Tibial artery (tissue), 4 donors: Measurements from ENCODE around the gene SPSB1.

Experiments
- DNase-seq, 2 donors: peaks; one replicate each; pipeline ENCODE4 v3.0.0-alpha.2; 2019
- H3K27ac ChIP-seq, 2 donors: fragments of 200-600 bp; sonication (generic) in 1 of 2; 1 replicate in 1 of 2; 2 replicates in 1 of 2; pipeline ENCODE4 v1.5.1; 2018 to 2019; ENCODE audit warnings: mild to moderate bottlenecking in 1 of 2
- H3K27me3 ChIP-seq, 2 donors: fragments of 200-600 bp; sonication (generic) in 1 of 2; one replicate each; pipeline versions ENCODE4 v1.5.1 to v1.6.0; 2016 to 2019
- H3K36me3 ChIP-seq, 3 donors: fragments of 200-600 bp; sonication (generic) in 2 of 3; one replicate each; pipeline ENCODE4 v1.5.1; 2016 to 2019; ENCODE audit warnings: mild to moderate bottlenecking in 2 of 3
- H3K4me1 ChIP-seq, 4 donors: fragments of 200-600 bp; sonication (generic) in 2 of 4; 1 replicate in 3 of 4; 2 replicates in 1 of 4; pipeline ENCODE4 v1.5.1; 2016 to 2019
- H3K4me3 ChIP-seq, 2 donors: fragments of 200-600 bp; sonication (generic) in 1 of 2; 1 replicate in 1 of 2; 2 replicates in 1 of 2; pipeline ENCODE4 v1.5.1; 2018 to 2019; ENCODE audit warnings: mild to moderate bottlenecking in 2 of 2
- H3K9me3 ChIP-seq, 3 donors: fragments of 200-600 bp; sonication (generic) in 1 of 3; one replicate each; pipeline ENCODE4 v1.5.1; 2016 to 2019
- intact Hi-C: fragments of 100-400 bp; cut with DNase I; formaldehyde crosslinking; loops from one replicate; pipeline ENCODE4 v1.15.0; 2023; ENCODE audit warnings: low total_unique reads
- TF ChIP-seq, protein P1 (sequence below), 2 experiments: fragments of 200-600 bp in 1 of 2; fragments of 450-650 bp in 1 of 2; IDR thresholded peaks; one replicate each; pipeline ENCODE4 v1.5.1; 2017 to 2019; ENCODE audit warnings: antibody characterized with exemption in 2 of 2, mild to moderate bottlenecking in 1 of 2, moderate library complexity in 1 of 2

Gene SPSB1

GRCh38 chr1:9309991-9310390 lies 17.3 kb downstream of the SPSB1 start:
- no peaks in the 10 kb centered on the region for H3K9me3 ChIP-seq
- H3K4me3 ChIP-seq = no peak overlapping the region
- TF ChIP-seq, protein P1, sequence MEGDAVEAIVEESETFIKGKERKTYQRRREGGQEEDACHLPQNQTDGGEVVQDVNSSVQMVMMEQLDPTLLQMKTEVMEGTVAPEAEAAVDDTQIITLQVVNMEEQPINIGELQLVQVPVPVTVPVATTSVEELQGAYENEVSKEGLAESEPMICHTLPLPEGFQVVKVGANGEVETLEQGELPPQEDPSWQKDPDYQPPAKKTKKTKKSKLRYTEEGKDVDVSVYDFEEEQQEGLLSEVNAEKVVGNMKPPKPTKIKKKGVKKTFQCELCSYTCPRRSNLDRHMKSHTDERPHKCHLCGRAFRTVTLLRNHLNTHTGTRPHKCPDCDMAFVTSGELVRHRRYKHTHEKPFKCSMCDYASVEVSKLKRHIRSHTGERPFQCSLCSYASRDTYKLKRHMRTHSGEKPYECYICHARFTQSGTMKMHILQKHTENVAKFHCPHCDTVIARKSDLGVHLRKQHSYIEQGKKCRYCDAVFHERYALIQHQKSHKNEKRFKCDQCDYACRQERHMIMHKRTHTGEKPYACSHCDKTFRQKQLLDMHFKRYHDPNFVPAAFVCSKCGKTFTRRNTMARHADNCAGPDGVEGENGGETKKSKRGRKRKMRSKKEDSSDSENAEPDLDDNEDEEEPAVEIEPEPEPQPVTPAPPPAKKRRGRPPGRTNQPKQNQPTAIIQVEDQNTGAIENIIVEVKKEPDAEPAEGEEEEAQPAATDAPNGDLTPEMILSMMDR (IDR thresholded peaks at IDR 0.05) = no peak
- H3K4me1 ChIP-seq = peaks cover 0 to 100% (median 91%) of the 10 kb centered on the region in 4 donors
- no peaks in the 10 kb centered on the region for H3K36me3 ChIP-seq
- peak overlapping the region; percentile 13 to 81 for H3K27ac ChIP-seq
- intact Hi-C loops = no loop called here
- no peaks in the 10 kb centered on the region for H3K27me3 ChIP-seq
- no peak for DNase-seq

- DNase-seq = no peak
- Histone ChIP-seq H3K36me3 (no peaks in the 10 kb centered on the region), H3K9me3 (no peaks in the 10 kb centered on the region), H3K27ac (peak overlapping the region; percentile 54 to 81), H3K27me3 (no peaks in the 10 kb centered on the region), H3K4me3 (peak overlapping the region in 1 of 2 donors; percentile 7), H3K4me1 (peaks cover 0 to 100% (median 91%) of the 10 kb centered on the region in 4 donors)
- intact Hi-C loops = no loop called here
- TF ChIP-seq, protein P1 (IDR thresholded peaks at IDR 0.05) = no peak
These were observed 18.3 kb downstream of the SPSB1 start for GRCh38 chr1:9311029-9311428.

GRCh38 chr1:9311479-9311878 lies 18.8 kb downstream of the SPSB1 start:
- TF ChIP-seq, protein P1 (IDR thresholded peaks at IDR 0.05) = no peak
- H3K4me1 ChIP-seq = peaks cover 0 to 100% (median 91%) of the 10 kb centered on the region in 4 donors
- no peaks in the 10 kb centered on the region for H3K27me3 ChIP-seq
- peak overlapping the region in 1 of 2 donors; percentile 7 for H3K4me3 ChIP-seq
- H3K36me3 ChIP-seq = no peaks in the 10 kb centered on the region
- DNase-seq = no peak
- no peaks in the 10 kb centered on the region for H3K9me3 ChIP-seq
- intact Hi-C loops = no loop called here
- peak overlapping the region; percentile 54 to 81 for H3K27ac ChIP-seq

- Histone ChIP-seq H3K4me1 (peaks cover 0 to 100% (median 93%) of the 10 kb centered on the region in 4 donors), H3K27me3 (no peaks in the 10 kb centered on the region), H3K9me3 (no peaks in the 10 kb centered on the region), H3K4me3 (no peak overlapping the region), H3K27ac (peak overlapping the region; percentile 54 to 81), H3K36me3 (no peaks in the 10 kb centered on the region)
- no peak for DNase-seq
- TF ChIP-seq, protein P1 (IDR thresholded peaks at IDR 0.05) = no peak
- intact Hi-C loops = no loop called here
These were observed 19.6 kb downstream of the SPSB1 start for GRCh38 chr1:9312168-9312720.

DNA sequence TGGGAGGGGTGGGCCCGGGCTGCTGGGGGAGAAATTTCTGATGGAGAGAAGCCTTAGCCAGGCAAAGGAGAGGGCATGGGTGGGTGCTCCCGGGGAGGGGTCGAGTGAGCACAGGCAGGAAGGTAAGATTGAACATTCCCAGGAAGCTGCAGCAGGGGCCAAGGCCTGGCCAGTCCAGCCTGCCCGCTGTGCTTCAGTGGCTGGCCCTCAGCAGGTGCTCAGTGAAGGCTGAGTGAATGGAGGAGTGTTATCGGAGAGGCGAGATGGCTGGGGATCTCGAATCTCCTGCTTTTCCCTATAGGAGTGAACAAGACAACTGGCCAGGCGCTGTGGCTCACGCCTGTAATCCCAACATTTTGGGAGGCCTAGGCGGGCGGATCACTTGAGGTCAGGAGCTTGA lies 20.9 kb downstream of the SPSB1 start:
- H3K27me3 ChIP-seq = no peaks in the 10 kb centered on the region
- peaks cover 0 to 100% (median 93%) of the 10 kb centered on the region in 4 donors for H3K4me1 ChIP-seq
- H3K27ac ChIP-seq = peak overlapping the region; percentile 68 to 81
- TF ChIP-seq, protein P1 (IDR thresholded peaks at IDR 0.05) = no peak
- H3K4me3 ChIP-seq = no peak overlapping the region
- no peak for DNase-seq
- intact Hi-C loops = no loop called here
- no peaks in the 10 kb centered on the region for H3K9me3 ChIP-seq
- H3K36me3 ChIP-seq = no peaks in the 10 kb centered on the region
